Neural cell (in vitro differentiated cells): ENCODE data around the gene INAFM1. TPM values are rescaled to one million over a fixed set of nuclear protein-coding genes. Genes with fewer than 3 reads are reported as not detected.

Source experiments
- H2AFZ ChIP-seq: fragments of 200-600, 300-800 bp; sonication (generic), shearing (Covaris generic); 2 replicates; pipeline ENCODE4 v1.6.0; 2014; ENCODE audit warnings: low read depth, mild to moderate bottlenecking, antibody characterized with exemption, low read length, moderate library complexity
- H3F3A ChIP-seq: fragments of 200-600 bp; shearing (Covaris generic); 2 replicates; pipeline ENCODE4 v1.6.1; 2016; ENCODE audit warnings: mild to moderate bottlenecking, moderate library complexity, mixed read lengths, antibody characterized with exemption, low read length; ENCODE audit not compliant: insufficient read depth, poor library complexity, severe bottlenecking
- H3K27ac ChIP-seq: fragments of 200-600, 300-800 bp; sonication (generic), shearing (Covaris generic); 2 replicates; pipeline ENCODE4 v1.5.1; 2014; ENCODE audit warnings: mild to moderate bottlenecking, low read length, moderate library complexity
- H3K27me3 ChIP-seq: fragments of 300-800, 200-600 bp; sonication (generic), shearing (Covaris generic); 2 replicates; pipeline ENCODE4 v1.6.0; 2014; ENCODE audit warnings: mild to moderate bottlenecking, low read depth, low read length, moderate library complexity; ENCODE audit not compliant: insufficient read depth
- H3K36me3 ChIP-seq: fragments of 300-800, 200-600 bp; sonication (generic), shearing (Covaris generic); 2 replicates; pipeline ENCODE4 v1.5.1; 2014; ENCODE audit warnings: mild to moderate bottlenecking, antibody characterized with exemption, low read length, moderate library complexity; ENCODE audit not compliant: insufficient read depth
- H3K4me2 ChIP-seq: fragments of 300-800, 200-600 bp; sonication (generic), shearing (Covaris generic); 2 replicates; pipeline ENCODE4 v1.6.0; 2014; ENCODE audit warnings: mild to moderate bottlenecking, low read length
- H3K4me3 ChIP-seq: fragments of 300-800, 200-600 bp; sonication (generic), shearing (Covaris generic); 2 replicates; pipeline ENCODE4 v1.5.1; 2014; ENCODE audit warnings: mild to moderate bottlenecking, low read length, moderate library complexity
- H3K79me2 ChIP-seq: fragments of 200-600 bp; shearing (Covaris generic); replicated peaks from 2 replicates; pipeline ENCODE4 v1.6.0; 2014; ENCODE audit warnings: mild to moderate bottlenecking, low read length, moderate library complexity; ENCODE audit not compliant: insufficient read depth
- H3K9ac ChIP-seq: fragments of 300-800, 200-600 bp; sonication (generic), shearing (Covaris generic); 2 replicates; pipeline ENCODE4 v1.6.1; 2016; ENCODE audit warnings: mild to moderate bottlenecking, low read length, mixed read lengths
- H3K9me2 ChIP-seq: fragments of 200-600 bp; shearing (Covaris generic); 2 replicates; pipeline ENCODE4 v1.6.1; 2016; ENCODE audit warnings: mild to moderate bottlenecking, low read length, mixed read lengths; ENCODE audit not compliant: insufficient read depth
- H3K9me3 ChIP-seq: fragments of 200-600, 300-800 bp; sonication (generic), shearing (Covaris generic); 2 replicates; pipeline ENCODE4 v1.6.1; 2016; ENCODE audit warnings: mild to moderate bottlenecking, mixed run types, low read length, moderate library complexity, mixed read lengths
- H4K20me1 ChIP-seq: fragments of 200-600 bp; shearing (Covaris generic); 2 replicates; pipeline ENCODE4 v1.6.1; 2016; ENCODE audit warnings: mild to moderate bottlenecking, mixed run types; ENCODE audit not compliant: insufficient read depth
- EP300 ChIP-seq: fragments of 450-650 bp; conservative IDR thresholded peaks from 2 replicates; pipeline ENCODE4 v1.6.1; 2014; ENCODE audit warnings: antibody characterized with exemption, mild to moderate bottlenecking, moderate library complexity; ENCODE audit not compliant: poor library complexity, severe bottlenecking
- EZH2 ChIP-seq: fragments of 200-600, 300-800 bp; shearing (Covaris generic), sonication (generic); IDR thresholded peaks from 2 replicates; pipeline ENCODE4 v1.6.1; 2014; ENCODE audit warnings: antibody characterized with exemption, low read length, borderline replicate concordance, mild to moderate bottlenecking; ENCODE audit not compliant: insufficient read depth, poor library complexity, severe bottlenecking
- MXI1 ChIP-seq: fragments of 450-650 bp; conservative IDR thresholded peaks from 2 replicates; pipeline ENCODE4 v1.6.1; 2014; ENCODE audit warnings: antibody characterized with exemption, mild to moderate bottlenecking; ENCODE audit not compliant: poor library complexity, severe bottlenecking
- POLR2AphosphoS5 ChIP-seq: IDR thresholded peaks from 2 replicates; pipeline ENCODE4 v1.6.1; 2012
- RAD21 ChIP-seq: fragments of 450-650 bp; conservative IDR thresholded peaks from 2 replicates; pipeline ENCODE4 v1.6.1; 2014; ENCODE audit warnings: antibody characterized with exemption, mild to moderate bottlenecking, moderate library complexity
- SMC3 ChIP-seq: fragments of 450-650 bp; conservative IDR thresholded peaks from 2 replicates; pipeline ENCODE4 v1.6.1; 2014; ENCODE audit warnings: antibody characterized with exemption, mild to moderate bottlenecking, moderate library complexity; ENCODE audit not compliant: poor library complexity
- TAF1 ChIP-seq: IDR thresholded peaks from 2 replicates; pipeline ENCODE4 v1.6.1; 2012; ENCODE audit warnings: low read depth
- polyA plus RNA-seq: library from polyadenylated mRNA; depleted of rRNA; stranded (reverse); fragments of >200 nt; gene quantifications from 2 replicates; pipeline ENCODE4 v1.2.3, GENCODE V29; 2014
- TF ChIP-seq, protein P1 (sequence below): IDR thresholded peaks from 2 replicates; pipeline ENCODE4 v1.6.1; 2012; ENCODE audit warnings: borderline replicate concordance
- TF ChIP-seq, protein P2 (sequence below): fragments of 450-650 bp; IDR thresholded peaks from 2 replicates; pipeline ENCODE4 v1.5.1; 2014; ENCODE audit warnings: antibody characterized with exemption, mild to moderate bottlenecking, moderate library complexity; ENCODE audit not compliant: poor library complexity, severe bottlenecking

INAFM1 gene
- polyA plus RNA-seq, 1 donor from 2014 or later, result 11.5 TPM

DNA sequence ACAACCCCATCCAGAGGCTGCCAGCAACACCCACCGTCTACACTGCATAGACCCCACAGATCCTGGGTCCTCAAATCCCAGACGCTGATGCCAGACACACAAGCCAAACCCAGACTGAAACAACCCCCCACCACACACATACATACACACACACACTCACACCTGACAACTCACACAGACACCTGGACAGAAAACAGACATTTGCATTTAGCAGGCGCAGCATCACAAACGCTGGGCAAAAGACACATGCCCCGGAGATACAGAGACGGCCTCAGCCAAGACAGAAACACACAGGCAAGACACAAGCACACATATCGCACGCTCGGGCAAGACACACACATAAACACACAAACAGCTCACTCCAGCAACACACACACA, 45.0 kb upstream of the INAFM1 start:
- H3K36me3 ChIP-seq, result no peaks in the 10 kb centered on the region
- peak overlapping the region; percentile 84 for H3K9ac ChIP-seq
- TF ChIP-seq MXI1 (no peak), EZH2 (no peak), EP300 (no peak), RAD21 (no peak), POLR2AphosphoS5 (no peak), SMC3 (no peak), TAF1 (no peak)
- TF ChIP-seq, protein P1, sequence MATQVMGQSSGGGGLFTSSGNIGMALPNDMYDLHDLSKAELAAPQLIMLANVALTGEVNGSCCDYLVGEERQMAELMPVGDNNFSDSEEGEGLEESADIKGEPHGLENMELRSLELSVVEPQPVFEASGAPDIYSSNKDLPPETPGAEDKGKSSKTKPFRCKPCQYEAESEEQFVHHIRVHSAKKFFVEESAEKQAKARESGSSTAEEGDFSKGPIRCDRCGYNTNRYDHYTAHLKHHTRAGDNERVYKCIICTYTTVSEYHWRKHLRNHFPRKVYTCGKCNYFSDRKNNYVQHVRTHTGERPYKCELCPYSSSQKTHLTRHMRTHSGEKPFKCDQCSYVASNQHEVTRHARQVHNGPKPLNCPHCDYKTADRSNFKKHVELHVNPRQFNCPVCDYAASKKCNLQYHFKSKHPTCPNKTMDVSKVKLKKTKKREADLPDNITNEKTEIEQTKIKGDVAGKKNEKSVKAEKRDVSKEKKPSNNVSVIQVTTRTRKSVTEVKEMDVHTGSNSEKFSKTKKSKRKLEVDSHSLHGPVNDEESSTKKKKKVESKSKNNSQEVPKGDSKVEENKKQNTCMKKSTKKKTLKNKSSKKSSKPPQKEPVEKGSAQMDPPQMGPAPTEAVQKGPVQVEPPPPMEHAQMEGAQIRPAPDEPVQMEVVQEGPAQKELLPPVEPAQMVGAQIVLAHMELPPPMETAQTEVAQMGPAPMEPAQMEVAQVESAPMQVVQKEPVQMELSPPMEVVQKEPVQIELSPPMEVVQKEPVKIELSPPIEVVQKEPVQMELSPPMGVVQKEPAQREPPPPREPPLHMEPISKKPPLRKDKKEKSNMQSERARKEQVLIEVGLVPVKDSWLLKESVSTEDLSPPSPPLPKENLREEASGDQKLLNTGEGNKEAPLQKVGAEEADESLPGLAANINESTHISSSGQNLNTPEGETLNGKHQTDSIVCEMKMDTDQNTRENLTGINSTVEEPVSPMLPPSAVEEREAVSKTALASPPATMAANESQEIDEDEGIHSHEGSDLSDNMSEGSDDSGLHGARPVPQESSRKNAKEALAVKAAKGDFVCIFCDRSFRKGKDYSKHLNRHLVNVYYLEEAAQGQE, result no peak
- TF ChIP-seq, protein P2, sequence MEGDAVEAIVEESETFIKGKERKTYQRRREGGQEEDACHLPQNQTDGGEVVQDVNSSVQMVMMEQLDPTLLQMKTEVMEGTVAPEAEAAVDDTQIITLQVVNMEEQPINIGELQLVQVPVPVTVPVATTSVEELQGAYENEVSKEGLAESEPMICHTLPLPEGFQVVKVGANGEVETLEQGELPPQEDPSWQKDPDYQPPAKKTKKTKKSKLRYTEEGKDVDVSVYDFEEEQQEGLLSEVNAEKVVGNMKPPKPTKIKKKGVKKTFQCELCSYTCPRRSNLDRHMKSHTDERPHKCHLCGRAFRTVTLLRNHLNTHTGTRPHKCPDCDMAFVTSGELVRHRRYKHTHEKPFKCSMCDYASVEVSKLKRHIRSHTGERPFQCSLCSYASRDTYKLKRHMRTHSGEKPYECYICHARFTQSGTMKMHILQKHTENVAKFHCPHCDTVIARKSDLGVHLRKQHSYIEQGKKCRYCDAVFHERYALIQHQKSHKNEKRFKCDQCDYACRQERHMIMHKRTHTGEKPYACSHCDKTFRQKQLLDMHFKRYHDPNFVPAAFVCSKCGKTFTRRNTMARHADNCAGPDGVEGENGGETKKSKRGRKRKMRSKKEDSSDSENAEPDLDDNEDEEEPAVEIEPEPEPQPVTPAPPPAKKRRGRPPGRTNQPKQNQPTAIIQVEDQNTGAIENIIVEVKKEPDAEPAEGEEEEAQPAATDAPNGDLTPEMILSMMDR, result no peak
- H3K4me3 ChIP-seq, result peak overlapping the region; percentile 92
- no peaks in the 10 kb centered on the region for H3K9me2 ChIP-seq
- H3F3A ChIP-seq, result no peaks in the 10 kb centered on the region
- H3K9me3 ChIP-seq, result no peaks in the 10 kb centered on the region
- no peaks in the 10 kb centered on the region for H3K27me3 ChIP-seq
- H3K27ac ChIP-seq, result peak overlapping the region; percentile 55
- H4K20me1 ChIP-seq, result no peaks in the 10 kb centered on the region
- H3K4me2 ChIP-seq, result no peak overlapping the region
- H3K79me2 ChIP-seq, result no peaks in the 10 kb centered on the region
- no peak overlapping the region for H2AFZ ChIP-seq

DNA sequence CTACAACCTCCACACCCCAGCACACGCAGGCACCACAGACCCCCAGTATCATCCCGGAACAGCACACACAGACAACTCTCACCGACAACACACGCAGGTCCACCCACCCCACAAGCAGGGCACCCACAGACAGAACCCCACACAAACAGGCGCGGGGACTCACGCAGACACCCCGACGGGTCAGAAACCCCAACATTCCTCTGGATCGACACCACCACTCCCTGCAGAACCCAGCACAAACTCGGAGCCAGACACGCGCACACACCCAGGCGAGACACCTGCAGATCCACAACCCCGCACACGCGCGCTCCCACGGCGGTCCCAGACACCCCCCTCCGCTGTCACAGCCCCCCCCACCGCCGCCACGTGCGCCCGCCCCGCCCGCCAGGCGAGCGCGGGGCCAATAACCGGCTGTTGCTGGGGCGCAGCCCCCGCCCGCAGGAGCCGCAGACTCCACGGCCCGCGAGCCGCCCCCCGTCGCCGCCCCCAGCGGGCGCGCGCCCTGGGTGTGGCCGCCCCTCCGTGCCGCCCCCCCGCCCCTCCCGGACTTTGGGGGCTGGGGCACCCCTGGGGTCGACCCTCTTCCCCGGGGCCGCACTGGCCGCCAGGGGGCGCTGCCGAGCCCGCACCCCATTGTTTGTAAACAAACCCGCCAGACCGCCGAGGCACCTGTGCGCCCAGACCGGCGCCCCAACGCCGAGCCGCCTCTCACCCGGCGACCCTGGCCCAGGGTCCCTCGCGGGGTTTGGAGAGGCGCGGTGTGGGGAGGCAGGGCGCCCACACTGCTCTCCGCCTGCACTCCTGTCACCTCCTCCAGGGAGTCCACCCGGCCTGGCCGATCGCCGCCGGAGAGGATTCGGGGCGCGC, 44.4 kb upstream of the INAFM1 start:
- Histone ChIP-seq H3F3A (no peaks in the 10 kb centered on the region), H3K27ac (peak overlapping the region; percentile 55), H3K79me2 (no peaks in the 10 kb centered on the region), H3K9me3 (no peaks in the 10 kb centered on the region), H4K20me1 (no peaks in the 10 kb centered on the region), H2AFZ (no peak overlapping the region), H3K9me2 (no peaks in the 10 kb centered on the region), H3K9ac (peak overlapping the region; percentile 84), H3K27me3 (no peaks in the 10 kb centered on the region), H3K36me3 (no peaks in the 10 kb centered on the region), H3K4me2 (peak overlapping the region; percentile 19), H3K4me3 (peak overlapping the region; percentile 92)
- no peak for TF ChIP-seq EZH2
- peak; percentile 26 for TF ChIP-seq EP300
- TF ChIP-seq, protein P1, result no peak
- peak; percentile 21 for TF ChIP-seq MXI1
- TF ChIP-seq, protein P2, result peak; percentile 75
- TF ChIP-seq POLR2AphosphoS5, result peak; percentile 5
- no peak for TF ChIP-seq RAD21
- peak; percentile 61 for TF ChIP-seq SMC3
- TF ChIP-seq TAF1, result no peak
